IMR-90 (cell line): ENCODE measurements around the gene ZNF23.

ENCODE experiments used
- BHLHE40 ChIP-seq: fragments of 150-350 bp; IDR thresholded peaks from 2 replicates; pipeline ENCODE4 v1.6.1; 2016; ENCODE audit warnings: mild to moderate bottlenecking, low read depth, low read length
- FOS ChIP-seq: fragments of 150-350 bp; IDR thresholded peaks from 2 replicates; pipeline ENCODE4 v1.6.1; 2016; ENCODE audit warnings: low read depth, low read length
- MAFK ChIP-seq: IDR thresholded peaks from 2 replicates; pipeline ENCODE4 v1.6.1; 2012; ENCODE audit warnings: low read depth, low read length, improper control_type of control experiment
- MXI1 ChIP-seq: IDR thresholded peaks from 2 replicates; pipeline ENCODE4 v1.6.1; 2012; ENCODE audit warnings: low read depth, mild to moderate bottlenecking, low read length, moderate library complexity, borderline replicate concordance
- NFE2L2 ChIP-seq: fragments of 150-350 bp; IDR thresholded peaks from 2 replicates; pipeline ENCODE4 v1.6.1; 2016; ENCODE audit warnings: low read depth, mild to moderate bottlenecking, low read length
- POLR2A ChIP-seq: IDR thresholded peaks from 2 replicates; pipeline ENCODE4 v1.6.1; 2012; ENCODE audit warnings: mild to moderate bottlenecking, low read depth, low read length
- TF ChIP-seq, protein P1 (sequence below): conservative IDR thresholded peaks from 2 replicates; pipeline ENCODE4 v1.5.1; 2012; ENCODE audit warnings: mild to moderate bottlenecking, low read depth, low read length, improper control_type of control experiment
- TF ChIP-seq, protein P2 (sequence below): fragments of 150-350 bp; IDR thresholded peaks from 2 replicates; pipeline ENCODE4 v1.6.1; 2016; ENCODE audit warnings: low read depth, mild to moderate bottlenecking, low read length, moderate library complexity, borderline replicate concordance

DNA sequence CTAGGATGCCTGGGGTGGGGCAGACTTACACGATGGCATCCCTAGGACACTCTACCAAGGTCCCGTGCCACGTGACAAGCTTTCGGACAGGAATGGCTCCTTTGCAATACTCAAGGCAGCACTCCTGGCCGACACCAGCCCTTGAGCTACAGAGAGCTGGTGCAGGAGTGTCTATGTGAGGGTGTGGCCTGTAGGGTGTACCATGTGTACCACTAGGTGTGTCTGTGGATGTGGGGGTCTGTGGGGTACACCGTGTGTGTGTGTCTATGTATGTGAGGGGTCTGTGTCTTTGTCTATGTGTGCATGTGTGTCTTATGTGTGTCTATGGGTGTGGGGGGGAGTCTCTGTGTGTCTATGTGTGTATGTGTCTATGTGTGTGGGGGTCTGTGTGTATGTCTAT, 18.3 kb downstream of the ZNF23 start:
- no peak for TF ChIP-seq POLR2A
- no peak for TF ChIP-seq MAFK
- TF ChIP-seq, protein P1, sequence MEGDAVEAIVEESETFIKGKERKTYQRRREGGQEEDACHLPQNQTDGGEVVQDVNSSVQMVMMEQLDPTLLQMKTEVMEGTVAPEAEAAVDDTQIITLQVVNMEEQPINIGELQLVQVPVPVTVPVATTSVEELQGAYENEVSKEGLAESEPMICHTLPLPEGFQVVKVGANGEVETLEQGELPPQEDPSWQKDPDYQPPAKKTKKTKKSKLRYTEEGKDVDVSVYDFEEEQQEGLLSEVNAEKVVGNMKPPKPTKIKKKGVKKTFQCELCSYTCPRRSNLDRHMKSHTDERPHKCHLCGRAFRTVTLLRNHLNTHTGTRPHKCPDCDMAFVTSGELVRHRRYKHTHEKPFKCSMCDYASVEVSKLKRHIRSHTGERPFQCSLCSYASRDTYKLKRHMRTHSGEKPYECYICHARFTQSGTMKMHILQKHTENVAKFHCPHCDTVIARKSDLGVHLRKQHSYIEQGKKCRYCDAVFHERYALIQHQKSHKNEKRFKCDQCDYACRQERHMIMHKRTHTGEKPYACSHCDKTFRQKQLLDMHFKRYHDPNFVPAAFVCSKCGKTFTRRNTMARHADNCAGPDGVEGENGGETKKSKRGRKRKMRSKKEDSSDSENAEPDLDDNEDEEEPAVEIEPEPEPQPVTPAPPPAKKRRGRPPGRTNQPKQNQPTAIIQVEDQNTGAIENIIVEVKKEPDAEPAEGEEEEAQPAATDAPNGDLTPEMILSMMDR, result no peak
- TF ChIP-seq, protein P2, sequence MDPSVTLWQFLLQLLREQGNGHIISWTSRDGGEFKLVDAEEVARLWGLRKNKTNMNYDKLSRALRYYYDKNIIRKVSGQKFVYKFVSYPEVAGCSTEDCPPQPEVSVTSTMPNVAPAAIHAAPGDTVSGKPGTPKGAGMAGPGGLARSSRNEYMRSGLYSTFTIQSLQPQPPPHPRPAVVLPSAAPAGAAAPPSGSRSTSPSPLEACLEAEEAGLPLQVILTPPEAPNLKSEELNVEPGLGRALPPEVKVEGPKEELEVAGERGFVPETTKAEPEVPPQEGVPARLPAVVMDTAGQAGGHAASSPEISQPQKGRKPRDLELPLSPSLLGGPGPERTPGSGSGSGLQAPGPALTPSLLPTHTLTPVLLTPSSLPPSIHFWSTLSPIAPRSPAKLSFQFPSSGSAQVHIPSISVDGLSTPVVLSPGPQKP, result no peak
- no peak for TF ChIP-seq BHLHE40
- TF ChIP-seq FOS, result no peak
- no peak for TF ChIP-seq MXI1
- no peak for TF ChIP-seq NFE2L2
